Stimulated activated CD8-positive, alpha-beta memory T cell treated with anti-CD3 and anti-CD28 coated beads, Interleukin-7, amount 100 ng/mL, for 4 hours (primary cell): ENCODE data around the gene ZMYND12.

ENCODE experiments used
- DNase-seq, 2 donors: peaks; one replicate each; pipeline ENCODE4 v3.0.0-alpha.2; 2020; ENCODE audit warnings: low read depth in 2 of 2

ZMYND12 gene

GRCh38 chr1:42439940-42440339, 15.9 kb downstream of the ZMYND12 start:
- DNase-seq = no peak

GRCh38 chr1:42434340-42434739, 21.5 kb downstream of the ZMYND12 start:
- no peak for DNase-seq

- no peak for DNase-seq
These were observed 22.5 kb downstream of the ZMYND12 start for GRCh38 chr1:42433369-42433768.

- no peak for DNase-seq
These were observed 23.1 kb downstream of the ZMYND12 start for GRCh38 chr1:42432714-42433113.

GRCh38 chr1:42431514-42431913, 24.3 kb downstream of the ZMYND12 start:
- DNase-seq = no peak

GRCh38 chr1:42430286-42431135, 25.3 kb downstream of the ZMYND12 start:
- no peak for DNase-seq

- DNase-seq = no peak
These were observed 26.2 kb downstream of the ZMYND12 start for GRCh38 chr1:42429603-42430002.

- no peak for DNase-seq
These were observed 28.6 kb downstream of the ZMYND12 start for GRCh38 chr1:42427240-42427639.

GRCh38 chr1:42424201-42424600, 31.6 kb downstream of the ZMYND12 start:
- no peak for DNase-seq

- no peak for DNase-seq
These were observed 32.1 kb downstream of the ZMYND12 start for GRCh38 chr1:42423681-42424080.

- no peak for DNase-seq
These were observed 33.1 kb downstream of the ZMYND12 start for GRCh38 chr1:42422737-42423136.

GRCh38 chr1:42420911-42421585, 34.8 kb downstream of the ZMYND12 start:
- no peak for DNase-seq

- no peak for DNase-seq
These were observed 35.7 kb downstream of the ZMYND12 start for GRCh38 chr1:42420121-42420520.

GRCh38 chr1:42419126-42419821, 36.5 kb downstream of the ZMYND12 start:
- DNase-seq = no peak

- no peak for DNase-seq
These were observed 37.3 kb downstream of the ZMYND12 start for GRCh38 chr1:42418516-42418915.

- no peak for DNase-seq
These were observed 38.7 kb downstream of the ZMYND12 start for GRCh38 chr1:42417166-42417565.

GRCh38 chr1:42414551-42415496, 41.0 kb downstream of the ZMYND12 start:
- DNase-seq = no peak

GRCh38 chr1:42403880-42404400, 51.9 kb downstream of the ZMYND12 start:
- no peak for DNase-seq

GRCh38 chr1:42399315-42400100, 56.3 kb downstream of the ZMYND12 start:
- DNase-seq = no peak
